HG03066 (cell line): ENCODE results near the gene ALG13.
"Not testable (repeated sequence)": the region's sequence is repeated elsewhere in the genome, so short reads cannot be mapped to it uniquely, and the experiment has no call there.

Source experiments
- ATAC-seq: cut with Tn5 transposase; IDR thresholded peaks from one replicate; pipeline ENCODE4 v1.9.1; 2021; ENCODE audit warnings: low read depth; ENCODE audit not compliant: unreplicated experiment

Gene ALG13

GRCh38 chrX:111680988-111681779, at the start of gene ALG13:
ALG13 (plus strand) TSS chrX:111681170; CDS start chrX:111681219, 49 bp downstream.
- ATAC-seq: peak; percentile 97

GRCh38 chrX:111634823-111635729, 45.9 kb upstream of the ALG13 start:
- no peak for ATAC-seq

DNA sequence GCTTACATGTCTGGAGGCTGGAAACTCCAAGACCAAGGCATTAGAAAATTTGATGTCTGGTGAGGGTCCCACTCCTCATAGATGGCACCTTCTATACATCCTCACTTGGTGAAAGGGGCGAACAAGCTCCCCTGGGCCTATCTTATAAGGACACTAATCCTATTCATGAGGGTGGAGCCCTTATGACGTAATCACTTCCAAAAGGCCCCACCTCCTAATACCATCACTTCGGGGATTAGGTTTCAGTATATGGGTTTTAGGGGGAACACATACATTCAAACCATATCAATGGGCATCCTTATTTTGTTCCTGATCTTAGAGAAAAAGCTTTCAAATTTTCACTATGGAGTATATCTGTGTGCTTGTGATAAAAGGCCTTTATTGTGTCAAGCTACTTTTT, 39.0 kb upstream of the ALG13 start:
- ATAC-seq: no peak

- ATAC-seq: not testable (repeated sequence)
Observed at GRCh38 chrX:111645165-111645564, 35.8 kb upstream of the ALG13 start.

DNA sequence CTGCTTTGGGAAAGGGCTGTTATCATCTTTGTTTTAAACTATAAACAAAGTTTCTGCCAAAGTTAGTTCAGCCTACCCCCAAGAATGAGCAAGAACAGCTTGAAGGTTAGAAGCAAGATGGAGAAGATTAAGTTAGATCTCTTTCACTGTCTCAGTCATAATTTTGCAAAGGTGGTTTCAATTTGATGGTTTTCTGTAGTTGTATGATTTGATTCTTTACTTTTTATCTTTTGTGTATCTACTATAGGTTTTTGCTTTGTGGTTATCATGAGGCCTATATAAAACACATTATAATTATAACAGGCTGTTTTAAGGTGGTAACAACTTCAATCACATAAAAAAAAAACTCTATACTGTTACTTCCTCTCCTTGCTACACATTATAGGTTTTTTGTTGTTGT, 35.4 kb upstream of the ALG13 start:
- no peak for ATAC-seq

DNA sequence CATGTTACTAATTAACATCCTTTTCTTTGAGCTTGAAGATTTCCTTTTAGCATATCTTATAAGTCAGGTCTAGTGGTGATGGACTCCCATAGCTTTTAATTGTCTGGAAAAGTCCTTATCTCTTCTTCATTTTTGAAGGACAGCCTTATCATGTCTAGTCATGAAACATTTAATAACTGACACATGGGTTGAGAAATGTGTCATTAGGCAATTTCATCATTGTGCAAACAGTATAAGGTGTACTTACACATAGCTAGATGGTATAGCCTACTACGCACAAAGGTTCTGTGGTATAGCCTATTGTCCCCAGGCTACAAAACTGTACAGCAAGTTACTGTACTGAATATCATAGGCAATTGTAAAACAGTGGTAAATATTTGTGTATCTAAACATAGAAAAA, 34.5 kb upstream of the ALG13 start:
- ATAC-seq: no peak

DNA sequence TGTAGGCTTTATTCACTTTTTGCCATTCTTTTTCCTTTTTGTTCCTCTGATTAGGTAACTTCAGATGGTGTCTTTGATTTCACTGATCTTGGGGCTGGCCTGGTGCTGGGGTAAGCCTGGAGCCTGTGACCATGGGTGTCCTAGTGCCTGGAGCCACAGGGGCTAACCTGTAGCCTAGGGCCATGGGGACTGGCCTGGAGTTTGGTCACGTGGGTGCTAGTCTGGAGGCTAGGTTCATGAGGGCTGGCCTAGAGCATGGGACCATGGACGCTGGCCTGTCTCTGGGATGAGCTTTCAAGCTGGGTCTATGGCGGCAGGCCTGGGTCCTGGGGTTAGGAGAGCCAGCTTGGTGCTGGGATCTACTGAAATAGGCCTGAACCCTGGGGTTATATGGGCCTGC, 32.2 kb upstream of the ALG13 start:
- no peak for ATAC-seq

- ATAC-seq: no peak
Observed at GRCh38 chrX:111649638-111650037, 31.3 kb upstream of the ALG13 start.

- no peak for ATAC-seq
Observed at GRCh38 chrX:111650845-111651244, 30.1 kb upstream of the ALG13 start.

GRCh38 chrX:111652719-111653118, 28.3 kb upstream of the ALG13 start:
- ATAC-seq: no peak

GRCh38 chrX:111661241-111661640, 19.7 kb upstream of the ALG13 start:
- ATAC-seq: no peak

GRCh38 chrX:111662292-111662691, 18.7 kb upstream of the ALG13 start:
- ATAC-seq: no peak

GRCh38 chrX:111671668-111672067, 9.3 kb upstream of the ALG13 start:
- no peak for ATAC-seq

DNA sequence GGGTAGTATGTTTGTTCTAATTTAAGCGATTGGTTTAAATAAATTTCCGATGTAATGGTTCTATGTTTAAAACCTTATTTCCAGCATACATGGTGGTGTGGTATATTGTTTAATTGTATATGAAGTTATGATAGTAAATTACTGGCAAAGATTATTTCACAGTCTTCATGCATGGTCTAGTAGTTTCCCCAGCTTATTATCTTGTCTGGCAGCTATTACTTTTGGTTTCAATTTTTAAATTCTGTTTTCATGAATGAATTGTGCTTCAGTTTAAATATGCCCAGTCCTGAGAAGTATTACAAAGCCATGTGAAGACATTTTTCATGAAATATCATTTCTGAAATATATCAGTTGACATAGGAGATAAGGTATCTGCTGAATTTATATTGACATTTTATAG, 6.3 kb downstream of the ALG13 start:
- no peak for ATAC-seq

DNA sequence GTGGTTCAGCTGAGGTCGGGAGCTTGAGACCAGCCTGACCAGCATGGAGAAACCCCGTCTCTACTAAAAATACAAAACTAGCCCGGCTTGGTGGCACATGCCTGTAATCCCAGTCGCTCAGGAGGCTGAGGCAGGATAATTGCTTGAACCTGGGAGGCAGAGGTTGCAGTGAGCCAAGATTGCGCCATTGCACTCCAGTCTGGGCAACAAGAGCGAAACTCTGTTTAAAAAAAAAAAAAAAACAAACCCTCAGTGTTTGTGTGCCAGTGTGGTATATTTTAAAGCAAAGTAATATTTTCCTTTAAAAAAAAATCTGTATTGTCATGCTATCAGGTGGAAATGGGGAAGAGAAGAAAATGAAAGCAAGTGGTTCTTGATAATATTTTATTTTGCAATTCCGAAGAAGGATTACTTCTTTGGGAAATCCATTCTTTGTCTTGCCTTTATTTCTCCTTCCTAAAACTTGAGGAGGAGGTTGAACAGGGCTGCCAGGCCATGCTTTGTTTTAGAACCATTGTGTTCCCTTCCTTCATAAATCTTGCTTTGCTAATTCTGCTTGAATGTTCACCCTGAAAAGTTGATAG, 14.4 kb downstream of the ALG13 start:
- ATAC-seq: no peak

DNA sequence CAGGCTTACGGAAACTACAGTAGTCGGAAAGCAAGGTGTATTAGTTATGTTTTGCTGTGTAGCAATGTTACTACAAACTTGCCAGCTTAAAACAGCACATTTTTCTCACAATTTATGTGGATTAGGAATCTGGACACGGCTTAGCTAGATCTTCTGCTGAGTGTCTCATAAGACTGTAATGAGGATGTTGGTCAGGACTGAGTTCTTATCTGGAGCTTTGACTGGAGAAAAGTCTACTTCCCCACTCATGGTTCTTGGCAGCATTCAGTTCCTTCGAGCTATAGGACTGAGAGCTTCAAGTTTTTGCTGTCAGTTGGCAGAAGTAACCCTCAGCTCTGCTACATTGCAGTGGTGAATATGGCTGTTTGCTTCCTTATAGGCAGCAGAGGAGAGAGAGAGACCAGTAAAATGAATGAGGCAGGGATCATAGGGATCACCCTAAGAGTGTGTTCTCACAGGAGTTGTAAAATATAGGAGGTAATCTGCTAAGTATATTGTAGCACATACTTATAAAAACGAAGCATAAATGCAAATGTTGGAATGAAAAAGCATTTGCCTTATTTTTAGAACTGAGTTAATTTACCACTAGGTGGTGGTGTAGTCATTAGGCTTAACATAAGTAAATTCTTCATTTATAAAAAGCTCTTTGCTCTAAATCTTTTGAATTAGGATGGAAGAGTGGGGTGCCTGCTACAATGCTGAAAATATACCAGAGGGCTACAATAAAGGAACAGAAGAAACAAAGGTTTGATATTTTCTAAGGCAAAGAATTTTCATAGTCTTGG, 38.6 kb downstream of the ALG13 start:
- ATAC-seq: no peak

- no peak for ATAC-seq
Observed at GRCh38 chrX:111728096-111728495, 47.1 kb downstream of the ALG13 start.

GRCh38 chrX:111731351-111731750, 50.4 kb downstream of the ALG13 start:
- no peak for ATAC-seq

DNA sequence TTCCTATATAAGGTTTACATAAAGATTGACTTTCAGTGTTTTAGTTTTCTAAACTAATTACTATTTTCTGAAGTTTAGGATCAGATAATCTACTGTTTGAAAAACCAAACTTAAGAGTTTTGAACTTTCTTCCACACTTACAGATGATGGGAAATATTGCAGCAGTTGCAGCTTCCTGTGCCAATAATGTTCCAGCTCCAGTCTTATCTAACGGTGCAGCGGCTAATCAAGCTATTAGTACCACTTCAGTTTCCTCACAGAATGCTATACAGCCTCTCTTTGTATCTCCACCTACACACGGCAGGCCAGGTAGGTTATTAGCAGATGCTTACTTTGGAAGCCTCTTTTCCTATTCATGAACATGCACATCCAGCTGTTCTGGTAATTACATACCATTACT, 55.6 kb downstream of the ALG13 start:
- ATAC-seq: no peak

DNA sequence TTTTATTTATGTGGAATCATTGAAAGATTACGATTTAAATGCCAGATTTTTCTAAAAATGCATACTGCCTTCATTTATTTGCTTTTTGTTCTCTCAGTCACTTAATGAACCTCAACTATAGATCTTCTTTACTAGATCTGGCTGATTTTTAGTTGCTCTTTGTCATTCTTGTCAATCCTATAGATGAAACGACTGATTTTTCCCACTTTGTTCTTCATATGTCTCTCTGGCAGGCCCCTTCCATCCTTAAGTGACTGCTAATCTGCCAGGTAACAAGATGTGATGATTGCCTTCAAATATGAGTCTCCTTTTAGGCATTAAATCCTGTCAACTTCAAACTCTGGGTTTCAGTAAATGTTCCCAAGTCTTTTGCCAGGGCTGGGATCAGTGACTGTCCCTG, 61.0 kb downstream of the ALG13 start:
- no peak for ATAC-seq

DNA sequence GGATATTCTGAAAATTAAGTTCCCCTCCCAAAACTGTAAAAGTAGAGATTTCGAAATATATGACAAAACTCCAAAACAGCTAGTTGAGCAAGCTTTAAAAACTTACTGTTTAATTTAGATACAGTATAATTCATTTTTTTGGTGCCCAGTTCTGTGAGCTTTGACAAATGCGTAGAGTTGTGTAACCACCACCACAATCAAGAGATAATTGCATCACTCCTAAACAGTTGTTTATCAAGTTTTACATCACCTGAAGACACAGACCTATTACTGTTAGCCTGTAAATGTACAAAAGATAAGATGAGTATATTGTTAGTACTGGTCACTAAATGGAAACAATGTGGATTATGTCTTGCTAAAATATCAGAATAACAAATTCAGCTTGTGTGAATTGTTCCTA, 62.3 kb downstream of the ALG13 start:
- ATAC-seq: no peak
